GM18868 (cell line): ENCODE data around the gene SAV1.
"Not testable (repeated sequence)": the region's sequence is repeated elsewhere in the genome, so short reads cannot be mapped to it uniquely, and the experiment has no call there.

Experiments
- ATAC-seq: cut with Tn5 transposase; IDR thresholded peaks from one replicate; pipeline ENCODE4 v1.9.1; 2021; ENCODE audit warnings: mild to moderate bottlenecking, moderate library complexity; ENCODE audit not compliant: unreplicated experiment

Gene SAV1

DNA sequence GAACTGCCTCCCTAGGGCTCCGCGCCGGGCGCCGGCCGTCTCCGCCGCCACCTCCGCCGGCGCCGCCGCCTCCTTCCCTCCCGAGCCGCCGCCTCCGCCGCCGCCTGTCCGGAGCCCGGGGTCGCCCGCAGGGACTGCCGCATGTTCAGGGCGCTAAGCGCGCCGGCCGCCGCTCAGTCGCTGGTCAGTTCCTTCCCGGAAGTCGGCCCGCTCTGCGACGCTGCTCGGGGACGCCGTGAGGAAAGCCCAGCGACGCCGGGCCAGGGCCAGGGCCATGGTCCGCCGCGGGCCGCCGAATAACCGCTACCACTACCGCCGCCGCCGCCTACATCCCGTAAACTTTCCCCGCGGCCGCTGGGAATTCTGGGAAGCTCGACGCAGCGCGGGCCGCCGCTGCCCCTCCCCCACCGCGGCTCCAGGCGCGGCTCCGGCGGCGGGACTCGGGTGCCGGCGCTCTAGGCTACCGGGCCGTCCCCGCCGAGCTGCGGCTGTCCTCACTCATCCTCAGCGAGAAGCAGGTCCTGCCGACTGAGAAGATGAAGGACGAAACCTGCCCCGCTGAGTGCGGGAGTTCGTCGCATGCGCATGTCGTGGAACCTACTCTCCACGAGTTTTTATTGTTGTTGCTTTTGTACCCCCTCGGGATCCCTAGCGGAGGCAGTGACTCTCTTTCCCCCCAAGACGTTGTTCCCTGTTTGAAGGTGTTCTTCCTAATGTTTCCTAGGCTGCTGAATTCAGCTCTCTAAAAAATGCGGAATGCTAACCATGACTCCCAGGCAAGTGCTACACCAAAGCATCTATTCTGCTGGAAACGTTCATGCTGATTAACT, at the start of gene SAV1:
Gene SAV1, minus strand, starts transcription at position 311 of the 830 bp plus-strand sequence. CDS start 339 bp downstream, outside the sequence.
- peak; percentile 55 for ATAC-seq

DNA sequence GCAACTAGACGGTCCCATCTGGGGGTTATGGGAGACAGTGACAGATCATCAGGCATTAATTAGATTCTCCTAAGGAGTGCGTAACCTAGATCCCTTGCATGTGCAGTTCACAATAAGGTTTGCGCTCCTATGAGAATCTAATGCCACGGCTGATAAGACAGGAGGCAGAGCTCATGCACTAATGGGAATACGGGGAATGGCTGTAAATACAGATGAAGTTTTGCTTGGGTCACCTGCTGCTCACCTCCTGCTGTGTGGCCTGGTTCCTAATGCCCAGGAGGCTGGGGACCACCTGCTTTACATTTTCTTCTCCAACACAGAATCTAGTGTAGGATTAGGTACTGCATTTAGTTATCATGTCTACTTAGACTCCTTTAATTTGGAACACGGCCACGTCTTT, 49.7 kb upstream of the SAV1 start:
- no peak for ATAC-seq

GRCh38 chr14:50714450-50715073, 46.5 kb upstream of the SAV1 start:
- peak; percentile 67 for ATAC-seq

DNA sequence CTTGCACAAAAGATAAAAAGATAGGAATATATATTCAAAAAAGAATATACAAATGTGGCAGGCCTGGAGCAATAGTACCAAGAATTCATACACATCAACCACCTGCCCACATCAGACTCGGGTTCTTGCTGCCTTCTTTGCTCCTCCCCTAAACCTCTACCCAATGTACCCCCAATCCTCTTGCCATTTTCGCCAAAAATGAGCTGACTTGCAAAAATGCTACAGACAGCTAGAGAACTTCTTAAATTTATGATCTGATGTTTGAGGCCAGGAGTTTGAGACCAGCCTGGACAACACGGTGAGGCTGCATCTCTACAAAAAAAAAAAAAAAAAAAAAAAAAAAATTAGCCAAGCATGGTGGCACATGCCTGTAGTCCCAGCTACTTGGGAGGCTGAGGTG, 42.9 kb upstream of the SAV1 start:
- ATAC-seq = no peak

DNA sequence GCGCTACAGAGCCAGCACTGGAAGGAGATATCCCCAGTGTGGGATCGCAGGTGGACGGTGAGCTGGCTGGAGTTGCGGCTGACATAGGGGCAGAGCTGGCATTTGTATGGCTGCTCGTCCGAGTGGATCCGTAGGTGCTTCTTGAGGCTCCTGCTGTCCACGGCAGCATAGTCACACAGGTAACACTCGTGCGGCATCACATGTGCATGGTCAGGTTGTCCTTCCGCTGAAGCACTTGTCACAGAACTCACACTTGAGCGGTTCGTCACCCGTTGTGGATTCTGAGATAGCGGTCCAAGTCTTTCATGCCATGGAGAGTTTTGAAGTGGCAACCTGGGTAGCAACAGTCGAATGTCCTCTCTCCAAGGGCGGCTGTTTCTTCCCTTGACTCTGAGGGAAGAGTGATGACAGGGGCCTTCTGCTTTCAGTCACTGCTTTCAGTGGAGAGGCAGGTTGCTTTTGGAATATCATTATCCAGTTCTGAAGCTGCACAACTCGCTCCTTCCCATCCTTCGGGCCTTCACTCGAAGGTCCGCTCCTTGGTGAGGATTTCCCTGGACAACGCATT, 37.0 kb upstream of the SAV1 start:
- no peak for ATAC-seq

GRCh38 chr14:50704454-50705010, 36.4 kb upstream of the SAV1 start:
- no peak for ATAC-seq

- ATAC-seq = no peak
Observed at GRCh38 chr14:50697659-50698290, 29.7 kb upstream of the SAV1 start.

DNA sequence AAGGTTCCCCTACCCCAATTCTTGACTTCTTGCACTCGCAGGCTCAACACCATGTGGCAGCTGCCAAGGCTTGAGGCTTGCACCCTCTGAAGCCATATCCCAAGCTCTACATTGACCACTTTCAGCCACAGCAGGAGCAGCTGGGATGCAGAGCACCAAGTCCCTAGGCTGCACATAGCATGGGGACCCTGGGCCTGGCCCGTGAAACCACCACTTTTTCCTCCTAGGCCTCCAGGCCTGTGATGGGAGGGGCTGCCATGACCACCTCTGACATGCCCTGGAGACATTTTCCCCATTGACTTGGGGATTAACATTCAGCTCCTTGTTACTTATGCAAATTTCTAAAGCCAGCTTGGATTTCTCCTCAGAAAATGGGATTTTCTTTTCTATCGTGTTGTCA, 26.2 kb upstream of the SAV1 start:
- not testable (repeated sequence) for ATAC-seq

GRCh38 chr14:50688875-50689274, 20.8 kb upstream of the SAV1 start:
- ATAC-seq = no peak

DNA sequence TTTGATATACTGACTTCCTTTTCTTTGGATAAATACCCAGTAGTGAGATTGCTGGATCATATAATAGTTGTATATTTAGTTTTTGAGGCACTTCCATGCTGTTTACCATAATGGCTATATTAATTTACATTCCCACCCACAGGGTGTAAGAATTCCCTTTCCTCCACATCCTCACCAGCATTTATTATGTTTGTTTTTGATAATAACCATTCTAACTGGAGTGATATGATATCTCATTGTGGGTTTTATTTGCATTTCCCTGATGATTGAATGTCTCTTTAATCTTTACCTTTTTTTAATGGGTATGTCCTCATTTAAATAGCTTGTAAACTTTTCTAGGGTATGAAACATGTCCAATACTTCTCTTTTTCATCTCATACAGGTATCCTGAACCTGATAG, 11.6 kb upstream of the SAV1 start:
- no peak for ATAC-seq

DNA sequence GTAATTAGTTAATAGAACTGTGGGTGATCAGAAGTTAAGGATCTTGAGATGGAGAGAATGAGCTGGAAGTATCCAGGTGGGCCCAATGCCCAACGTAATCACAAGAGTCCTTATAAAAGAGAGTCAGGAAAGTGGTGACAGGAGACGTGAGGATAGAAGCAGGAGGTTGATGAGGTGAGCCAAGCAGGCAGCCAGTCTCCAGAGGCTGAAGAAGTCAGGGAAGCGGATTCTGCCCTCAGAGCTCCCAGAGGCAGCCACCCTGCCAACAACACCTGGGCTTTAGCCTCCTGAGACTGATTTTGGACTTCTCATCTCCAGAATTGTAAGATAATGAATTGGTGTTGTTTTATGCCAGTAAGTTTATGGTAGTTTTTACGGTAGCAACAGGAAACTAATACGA, 10.1 kb upstream of the SAV1 start:
- no peak for ATAC-seq

GRCh38 chr14:50677527-50678063, 9.5 kb upstream of the SAV1 start:
- peak; percentile 82 for ATAC-seq

- peak; percentile 53 for ATAC-seq
Observed at GRCh38 chr14:50676814-50677516, 8.9 kb upstream of the SAV1 start.

DNA sequence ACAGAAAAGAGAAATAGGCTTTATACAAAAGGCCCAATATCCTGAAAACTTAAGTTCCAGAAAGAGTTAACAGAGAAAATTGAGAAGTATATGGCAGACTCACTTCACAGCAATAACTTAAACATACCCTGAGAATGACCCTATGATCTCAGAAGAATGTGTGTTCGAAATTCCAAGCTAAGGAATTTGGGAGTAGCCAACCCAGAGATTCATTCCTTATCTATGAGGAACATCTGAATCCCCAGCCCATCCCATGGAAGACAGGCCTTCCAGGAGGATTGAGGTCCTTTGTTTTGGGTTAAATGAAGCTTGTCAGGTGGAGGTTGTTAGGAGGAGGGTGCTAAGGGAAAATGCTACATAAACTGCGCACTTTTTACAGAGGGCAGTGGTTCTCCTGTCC, 7.5 kb upstream of the SAV1 start:
- ATAC-seq = no peak

DNA sequence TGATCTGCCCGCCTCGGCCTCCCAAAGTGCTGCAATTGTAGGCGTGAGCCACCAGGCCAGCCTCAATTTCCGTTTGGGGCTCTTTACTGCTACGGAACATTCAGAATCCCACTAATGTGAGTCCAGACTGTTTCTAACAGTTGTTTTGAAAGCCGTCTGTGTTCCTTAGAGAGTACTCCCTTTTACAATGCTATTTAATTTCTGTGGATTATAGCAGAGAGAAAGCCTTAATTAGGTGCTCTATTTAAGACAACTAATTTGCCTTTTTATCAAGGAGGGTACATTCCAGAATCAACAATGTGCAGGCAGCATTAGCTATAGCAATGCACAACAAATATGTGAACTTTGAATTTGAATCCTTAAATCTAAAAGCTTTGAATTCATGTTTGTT, 2.8 kb upstream of the SAV1 start:
- no peak for ATAC-seq

DNA sequence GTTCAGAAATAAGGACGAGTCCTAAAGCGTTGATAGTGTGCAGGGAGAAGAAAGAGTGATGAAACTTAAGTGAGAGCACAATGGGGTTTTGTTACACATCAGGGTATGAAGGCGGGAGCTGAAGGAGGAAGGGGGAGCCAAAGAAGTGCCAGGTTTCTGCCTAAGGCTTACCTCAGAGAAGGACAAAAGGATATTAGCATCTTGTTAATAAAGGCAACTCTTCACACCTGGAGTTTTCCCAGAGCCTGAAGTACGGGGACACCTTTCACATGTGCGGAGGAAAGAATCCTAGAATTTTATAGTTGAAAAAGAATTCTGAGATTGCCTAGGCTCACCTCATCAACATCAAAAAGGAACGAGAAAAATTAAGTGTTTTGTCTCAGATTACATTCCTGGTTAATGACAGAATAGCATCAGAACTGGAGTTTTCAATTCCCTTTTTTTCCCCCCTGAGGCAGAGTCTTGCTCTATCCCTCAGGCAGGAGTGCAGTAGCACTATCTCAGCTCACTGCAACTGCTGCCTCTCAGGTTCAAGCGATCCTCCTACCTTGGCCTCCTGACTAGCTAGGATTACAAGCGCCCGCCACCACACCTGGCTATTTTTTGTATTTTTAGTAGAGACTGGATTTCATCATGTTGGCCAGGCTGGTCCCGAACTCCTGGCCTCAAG, 2.2 kb upstream of the SAV1 start:
- no peak for ATAC-seq

DNA sequence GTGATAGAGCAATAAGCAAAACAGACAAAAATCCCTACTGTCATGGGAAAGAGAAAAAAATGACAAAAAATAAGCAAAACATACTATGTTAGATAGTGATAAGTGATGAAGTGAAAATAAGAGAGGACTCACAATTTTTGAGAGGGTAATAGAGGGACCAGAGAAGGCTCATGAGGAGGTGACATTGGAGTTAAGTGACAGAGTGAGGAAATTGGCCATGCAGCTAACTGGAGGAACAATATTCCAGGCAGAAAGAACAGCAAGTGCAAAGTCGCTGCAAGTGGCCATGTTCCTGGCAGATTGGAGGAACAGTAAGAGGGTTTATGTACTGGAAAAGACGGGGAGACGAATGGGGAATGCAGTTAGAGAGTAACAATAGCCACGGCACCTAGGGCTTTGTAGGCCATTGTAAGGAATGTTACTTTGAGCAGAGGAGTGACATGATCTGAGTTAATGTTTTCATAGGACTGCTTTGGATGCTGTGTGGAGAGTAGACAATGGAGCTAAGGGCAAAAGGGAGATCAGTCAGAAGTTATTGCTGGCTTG, 1.4 kb upstream of the SAV1 start:
- ATAC-seq = no peak

- no peak for ATAC-seq
Observed at GRCh38 chr14:50668826-50669143, 679 bp upstream of the SAV1 start.

DNA sequence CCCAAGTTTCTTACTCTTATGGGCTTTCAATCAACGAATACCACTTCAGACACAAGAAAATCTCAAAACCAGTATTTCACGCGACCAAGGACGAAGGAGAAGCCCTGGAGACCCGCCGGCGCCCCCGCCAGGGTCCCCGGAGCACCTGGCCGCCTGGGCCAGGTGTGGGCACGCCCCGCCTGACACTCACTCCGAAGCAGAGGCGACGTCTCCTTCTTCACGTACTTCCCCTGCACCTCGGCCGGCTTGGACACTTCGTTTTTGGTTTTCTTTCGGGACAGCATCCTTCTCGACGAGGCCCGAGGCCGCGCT, 466 bp downstream of the SAV1 start:
- ATAC-seq = peak; percentile 52
